VCaP (cell line): Measurements from ENCODE around the gene PKD1.

Experiments
- H3K27ac ChIP-seq: fragments of 450-650 bp; 2 replicates; pipeline ENCODE4 v1.5.1; 2017
- CTCF ChIP-seq: fragments of 450-650 bp; conservative IDR thresholded peaks from 2 replicates; pipeline ENCODE4 v1.5.1; 2017; ENCODE audit warnings: mild to moderate bottlenecking, moderate library complexity

PKD1 gene

GRCh38 chr16:2158262-2158638 lies 22.6 kb upstream of the PKD1 start:
- H3K27ac ChIP-seq: no peak overlapping the region

GRCh38 chr16:2157480-2158261 lies 22.0 kb upstream of the PKD1 start:
- peak overlapping the region; percentile 89; the same call in 1 of the 2 replicates for H3K27ac ChIP-seq
- TF ChIP-seq CTCF: no peak

More at GRCh38 chr16:2158262-2158638, 22.6 kb upstream of the PKD1 start:
- no peak for TF ChIP-seq CTCF

- H3K27ac ChIP-seq: peak overlapping the region; percentile 89; the same call in 1 of the 2 replicates
- TF ChIP-seq CTCF: no peak
These were observed 21.1 kb upstream of the PKD1 start for GRCh38 chr16:2156849-2157224.

- TF ChIP-seq CTCF: no peak
- peak overlapping the region; percentile 89 for H3K27ac ChIP-seq
These were observed 20.5 kb upstream of the PKD1 start for GRCh38 chr16:2155977-2156848.

- no peak for TF ChIP-seq CTCF
These were observed 19.6 kb upstream of the PKD1 start, which contains the start of gene TRAF7 for GRCh38 chr16:2155091-2155950. TSS of gene TRAF7 (plus strand) at chr16:2155782. CDS start at chr16:2163921, 8,139 bp downstream.

GRCh38 chr16:2154533-2155090 lies 18.9 kb upstream of the PKD1 start:
- peak overlapping the region; percentile 89 for H3K27ac ChIP-seq
- TF ChIP-seq CTCF: no peak

More at GRCh38 chr16:2155091-2155950, 19.6 kb upstream of the PKD1 start, which contains the start of gene TRAF7:
- H3K27ac ChIP-seq: peak within 1 kb of the TSS; percentile 89
